Calu3 (cell line): ENCODE measurements around the gene GPR68. TPM values are rescaled to one million over a fixed set of nuclear protein-coding genes. Genes with fewer than 3 reads are reported as not detected.

ENCODE experiments used
- BruUV-seq: library from RNA; stranded (reverse); fragments of 400-500 nt; replicated peaks from 2 replicates; lab custom pipeline; 2021; lab: Mats Ljungman, UMichigan
- CTCF ChIA-PET: fragments of 300-600 bp; sonication (Branson Sonifier 250); formaldehyde crosslinking; loops from one replicate; lab custom pipeline; 2022; ENCODE audit warnings: antibody characterized with exemption; lab: Charles Lee
- DNase-seq: peaks from one replicate; pipeline ENCODE4 v3.0.0; 2022
- H3K27ac Mint-ChIP-seq: one replicate; pipeline ENCODE4 v1.8.0; 2022; ENCODE audit warnings: mixed read lengths; ENCODE audit not compliant: unreplicated experiment
- H3K27me3 Mint-ChIP-seq: one replicate; pipeline ENCODE4 v1.8.0; 2022; ENCODE audit warnings: mixed read lengths; ENCODE audit not compliant: unreplicated experiment
- H3K36me3 Mint-ChIP-seq: one replicate; pipeline ENCODE4 v1.8.0; 2022; ENCODE audit warnings: mild to moderate bottlenecking, moderate library complexity, mixed read lengths; ENCODE audit not compliant: insufficient read depth, unreplicated experiment
- H3K4me1 Mint-ChIP-seq: one replicate; pipeline ENCODE4 v1.8.0; 2022; ENCODE audit warnings: mild to moderate bottlenecking, low read depth, mixed read lengths; ENCODE audit not compliant: unreplicated experiment
- H3K4me3 Mint-ChIP-seq: one replicate; pipeline ENCODE4 v1.8.0; 2022; ENCODE audit warnings: mild to moderate bottlenecking, low read depth, moderate library complexity, mixed read lengths; ENCODE audit not compliant: unreplicated experiment
- H3K9me3 Mint-ChIP-seq: one replicate; pipeline ENCODE4 v1.8.0; 2022; ENCODE audit warnings: low read depth, mixed read lengths; ENCODE audit not compliant: unreplicated experiment
- CTCF ChIP-seq: fragments of 200-600 bp; IDR thresholded peaks from one replicate; pipeline ENCODE4 v1.8.0; 2022; ENCODE audit warnings: antibody characterized with exemption; ENCODE audit not compliant: unreplicated experiment
- intact Hi-C: fragments of 100-400 bp; cut with micrococcal nuclease; formaldehyde crosslinking; loops from one replicate; pipeline ENCODE4 v1.10.0; 2022; ENCODE audit not compliant: unreplicated experiment
- total RNA-seq: library from RNA; stranded (reverse); gene quantifications from 2 replicates; pipeline ENCODE4 v1.2.3, GENCODE V29; 2022

Gene GPR68
- total RNA-seq, 1 experiment from 2014 or later: not detected

- no TSS peak for BruUV-seq
- intact Hi-C loops: no loop called here
Measured at GRCh38 chr14:91261115-91261514, 16.6 kb upstream of the GPR68 start.

GRCh38 chr14:91258876-91259275, 14.4 kb upstream of the GPR68 start:
- TF ChIP-seq CTCF: no peak
- peaks cover 54% of the 10 kb centered on the region for H3K27me3 Mint-ChIP-seq
- H3K4me3 Mint-ChIP-seq: no peak overlapping the region
- no peak for DNase-seq
- H3K4me1 Mint-ChIP-seq: peaks cover 8% of the 10 kb centered on the region
- H3K36me3 Mint-ChIP-seq: peaks cover 5% of the 10 kb centered on the region
- CTCF ChIA-PET: no interaction called here
- intact Hi-C loops: no loop called here
- no peaks in the 10 kb centered on the region for H3K9me3 Mint-ChIP-seq
- no peak overlapping the region for H3K27ac Mint-ChIP-seq
- BruUV-seq: no TSS peak

More at GRCh38 chr14:91261115-91261514, 16.6 kb upstream of the GPR68 start:
- H3K9me3 Mint-ChIP-seq: no peaks in the 10 kb centered on the region
- H3K27me3 Mint-ChIP-seq: peaks cover 64% of the 10 kb centered on the region
- peaks cover 10% of the 10 kb centered on the region for H3K4me1 Mint-ChIP-seq
- TF ChIP-seq CTCF: no peak
- DNase-seq: no peak
- H3K36me3 Mint-ChIP-seq: no peaks in the 10 kb centered on the region
- CTCF ChIA-PET: no interaction called here
- no peak overlapping the region for H3K4me3 Mint-ChIP-seq
- no peak overlapping the region for H3K27ac Mint-ChIP-seq

- peaks cover 8% of the 10 kb centered on the region for H3K36me3 Mint-ChIP-seq
- intact Hi-C loops: no loop called here
- no peaks in the 10 kb centered on the region for H3K9me3 Mint-ChIP-seq
- H3K4me1 Mint-ChIP-seq: peaks cover under 1% of the 10 kb centered on the region
- H3K4me3 Mint-ChIP-seq: no peak overlapping the region
- no peak for TF ChIP-seq CTCF
- H3K27ac Mint-ChIP-seq: no peak overlapping the region
- BruUV-seq: no TSS peak
- no peak for DNase-seq
- CTCF ChIA-PET: no interaction called here
- H3K27me3 Mint-ChIP-seq: peaks cover 46% of the 10 kb centered on the region
Measured at GRCh38 chr14:91258011-91258618, 13.6 kb upstream of the GPR68 start.

GRCh38 chr14:91257328-91258010, 13.0 kb upstream of the GPR68 start:
- Mint-ChIP-seq H3K27me3 (peaks cover 43% of the 10 kb centered on the region), H3K9me3 (no peaks in the 10 kb centered on the region), H3K4me1 (no peaks in the 10 kb centered on the region), H3K36me3 (peaks cover 8% of the 10 kb centered on the region), H3K27ac (no peak overlapping the region), H3K4me3 (no peak overlapping the region)
- no TSS peak for BruUV-seq
- no peak for DNase-seq
- CTCF ChIA-PET: no interaction called here
- intact Hi-C loops: no loop called here
- TF ChIP-seq CTCF: no peak
